Body of pancreas (tissue), 4 donors: ENCODE data around the gene NR3C1. TPM values are rescaled to one million over a fixed set of nuclear protein-coding genes. Genes with fewer than 3 reads are reported as not detected.

Experiments used
- ATAC-seq: fragments of 150-250 bp; one replicate; pipeline ENCODE4 v1.9.1; 2016
- DNase-seq, 4 donors: peaks; one replicate each; pipeline ENCODE4 v3.0.0-alpha.2; 2019
- H3K27ac ChIP-seq, 4 donors: fragments of 200-600 bp; sonication (generic); 1 replicate in 3 of 4; 2 replicates in 1 of 4; pipeline versions ENCODE4 v1.5.1 to v1.6.1; 2016 to 2019; ENCODE audit warnings: mild to moderate bottlenecking in 1 of 4, mixed read lengths in 1 of 4, moderate library complexity in 1 of 4
- H3K27me3 ChIP-seq, 2 donors: fragments of 200-600 bp; sonication (generic); one replicate each; pipeline ENCODE4 v1.6.0; 2016; ENCODE audit warnings: mild to moderate bottlenecking in 1 of 2
- H3K36me3 ChIP-seq, 2 donors: fragments of 200-600 bp; sonication (generic); replicated peaks in 1 of 2; 2 replicates each; pipeline ENCODE4 v1.5.1; 2016; ENCODE audit warnings: low read depth in 2 of 2; ENCODE audit not compliant: insufficient read depth in 1 of 2
- H3K4me1 ChIP-seq: fragments of 200-600 bp; sonication (generic); one replicate; pipeline ENCODE4 v1.6.0; 2016
- H3K4me3 ChIP-seq, 2 donors: fragments of 200-600 bp; sonication (generic); 1 replicate in 1 of 2; 2 replicates in 1 of 2; pipeline ENCODE4 v1.5.1; 2016 to 2019
- H3K9me3 ChIP-seq, 3 donors: fragments of 200-600 bp; sonication (generic); 1 replicate in 2 of 3; 2 replicates in 1 of 3; pipeline ENCODE4 v1.5.1; 2016
- POLR2A ChIP-seq, 3 donors: fragments of 450-650 bp; IDR thresholded peaks; one replicate each; pipeline ENCODE4 v1.6.1; 2016; ENCODE audit warnings: antibody characterized with exemption in 3 of 3, mild to moderate bottlenecking in 2 of 3
- WGBS, 2 donors: methylation state at CpG; one replicate each; pipeline ENCODE4 v1.1.5; 2017; 5-methylcytosine and 5-hydroxymethylcytosine counted together
- intact Hi-C: fragments of 100-400 bp; cut with DNase I; formaldehyde crosslinking; loops from one replicate; pipeline ENCODE4 v1.15.1; 2023
- total RNA-seq, 2 donors: library from RNA; depleted of rRNA; stranded (reverse); fragments of >200 nt; gene quantifications; one replicate each; pipeline ENCODE4 v1.1.0, GENCODE V29; 2016
- TF ChIP-seq, protein P1 (sequence below), 7 experiments: fragments of 450-650 bp in 4 of 7; fragments of 200-600 bp in 3 of 7; sonication (generic) in 3 of 7; IDR thresholded peaks; one replicate each; pipeline ENCODE4 v1.5.1; 2016 to 2019; ENCODE audit warnings: antibody characterized with exemption in 7 of 7

Gene NR3C1
- total RNA-seq, 2 donors from 2014 or later: 18.5 to 25.2 TPM

DNA sequence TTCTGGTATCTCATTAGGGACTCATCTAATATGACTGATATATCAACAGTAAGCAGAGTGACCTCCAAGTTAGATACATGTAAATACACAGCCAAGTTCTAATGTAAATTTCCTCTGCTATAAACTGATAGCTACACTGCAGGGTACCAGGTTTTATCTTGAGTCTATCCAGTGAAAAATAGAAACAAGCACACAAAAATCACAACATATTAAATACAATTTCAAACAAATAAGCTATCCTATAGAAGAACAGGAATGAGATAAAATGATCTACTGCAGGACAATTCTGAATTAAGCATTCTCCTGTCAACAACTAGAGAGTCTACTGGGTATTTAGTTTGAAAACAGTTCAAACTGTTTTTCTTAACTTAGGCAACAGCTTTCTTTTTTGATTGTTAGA is 42.7 kb downstream of the NR3C1 start:
- no peaks in the 10 kb centered on the region for H3K9me3 ChIP-seq
- H3K4me1 ChIP-seq: peaks cover 26% of the 10 kb centered on the region
- no peaks in the 10 kb centered on the region for H3K27me3 ChIP-seq
- no peak for DNase-seq
- H3K27ac ChIP-seq: no peak overlapping the region
- TF ChIP-seq, protein P1, sequence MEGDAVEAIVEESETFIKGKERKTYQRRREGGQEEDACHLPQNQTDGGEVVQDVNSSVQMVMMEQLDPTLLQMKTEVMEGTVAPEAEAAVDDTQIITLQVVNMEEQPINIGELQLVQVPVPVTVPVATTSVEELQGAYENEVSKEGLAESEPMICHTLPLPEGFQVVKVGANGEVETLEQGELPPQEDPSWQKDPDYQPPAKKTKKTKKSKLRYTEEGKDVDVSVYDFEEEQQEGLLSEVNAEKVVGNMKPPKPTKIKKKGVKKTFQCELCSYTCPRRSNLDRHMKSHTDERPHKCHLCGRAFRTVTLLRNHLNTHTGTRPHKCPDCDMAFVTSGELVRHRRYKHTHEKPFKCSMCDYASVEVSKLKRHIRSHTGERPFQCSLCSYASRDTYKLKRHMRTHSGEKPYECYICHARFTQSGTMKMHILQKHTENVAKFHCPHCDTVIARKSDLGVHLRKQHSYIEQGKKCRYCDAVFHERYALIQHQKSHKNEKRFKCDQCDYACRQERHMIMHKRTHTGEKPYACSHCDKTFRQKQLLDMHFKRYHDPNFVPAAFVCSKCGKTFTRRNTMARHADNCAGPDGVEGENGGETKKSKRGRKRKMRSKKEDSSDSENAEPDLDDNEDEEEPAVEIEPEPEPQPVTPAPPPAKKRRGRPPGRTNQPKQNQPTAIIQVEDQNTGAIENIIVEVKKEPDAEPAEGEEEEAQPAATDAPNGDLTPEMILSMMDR (IDR thresholded peaks at IDR 0.05): no peak
- TF ChIP-seq POLR2A (IDR thresholded peaks at IDR 0.05): no peak
- H3K36me3 ChIP-seq: no peaks in the 10 kb centered on the region
- ATAC-seq: no peak
- intact Hi-C loops: no loop called here
- no peak overlapping the region for H3K4me3 ChIP-seq

DNA sequence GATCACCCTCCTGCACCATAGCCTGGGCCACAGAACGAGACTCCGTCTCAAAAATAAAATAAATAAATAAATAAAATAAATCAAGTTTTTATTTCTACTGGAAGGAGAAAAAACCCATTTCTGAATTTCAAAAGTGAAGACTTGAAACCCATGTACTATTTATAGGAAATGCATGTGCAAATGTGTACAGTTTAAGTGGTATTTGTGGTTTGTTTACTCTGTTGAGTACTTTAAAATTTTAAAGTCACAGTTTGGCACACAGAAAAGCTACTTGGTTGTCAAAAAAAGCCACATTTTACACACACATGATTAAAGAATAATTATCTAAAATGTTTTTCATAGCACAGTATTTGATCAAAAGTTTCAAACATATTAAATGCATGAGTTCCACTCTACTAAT is 43.6 kb downstream of the NR3C1 start:
- no peak for TF ChIP-seq POLR2A (IDR thresholded peaks at IDR 0.05)
- TF ChIP-seq, protein P1 (IDR thresholded peaks at IDR 0.05): no peak
- intact Hi-C loops: no loop called here

DNA sequence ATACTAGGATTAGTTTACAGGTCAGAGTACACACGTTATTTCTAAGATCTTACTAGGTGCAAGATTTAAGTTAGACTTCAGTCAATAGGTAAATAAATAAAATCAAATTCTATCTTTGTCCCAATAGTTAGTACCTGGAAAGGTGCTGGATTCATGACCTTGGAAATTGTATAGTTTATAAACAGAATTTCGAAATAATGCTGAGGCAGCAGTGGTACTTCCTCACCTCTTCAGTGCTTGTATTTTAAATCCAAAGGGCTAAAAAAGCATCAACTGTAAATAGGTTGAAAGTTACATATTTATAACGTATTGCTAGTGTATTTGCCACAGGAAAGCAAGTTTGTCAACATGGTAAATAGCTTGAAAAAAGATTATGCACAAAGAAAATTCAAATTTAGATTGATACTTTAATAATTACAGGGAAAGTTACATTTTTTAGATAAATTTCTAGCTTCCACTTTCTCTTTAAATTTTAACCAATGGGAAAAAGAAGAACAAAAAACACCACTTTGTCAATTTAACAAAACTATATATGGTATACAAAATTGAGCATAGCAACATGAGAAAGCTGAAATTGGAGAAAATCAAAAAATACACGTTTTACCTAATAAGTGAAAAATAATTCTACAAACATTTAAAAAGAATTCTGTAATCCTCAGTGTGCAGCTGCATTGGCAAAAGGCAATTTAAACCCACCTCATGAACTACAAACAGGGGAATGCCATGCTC is 46.5 kb downstream of the NR3C1 start:
- H3K36me3 ChIP-seq: no peaks in the 10 kb centered on the region
- H3K4me3 ChIP-seq: no peak overlapping the region
- H3K27me3 ChIP-seq: no peaks in the 10 kb centered on the region
- DNase-seq (no peak), ATAC-seq (no peak)
- intact Hi-C loops: no loop called here
- H3K9me3 ChIP-seq: no peaks in the 10 kb centered on the region
- H3K4me1 ChIP-seq: peaks cover 38% of the 10 kb centered on the region
- no peak for TF ChIP-seq POLR2A (IDR thresholded peaks at IDR 0.05)
- TF ChIP-seq, protein P1 (IDR thresholded peaks at IDR 0.05): no peak
- WGBS, 2 donors: 34% methylated on average over 4 of the region's 4 CpGs
- H3K27ac ChIP-seq: no peak overlapping the region

More for the DNA sequence above, 43.6 kb downstream of the NR3C1 start:
- 90 to 97% methylated on average over 2 of the region's 2 CpGs for WGBS, 2 donors
- Histone ChIP-seq H3K36me3 (no peaks in the 10 kb centered on the region), H3K27ac (no peak overlapping the region), H3K4me3 (no peak overlapping the region), H3K27me3 (no peaks in the 10 kb centered on the region), H3K4me1 (peaks cover 30% of the 10 kb centered on the region), H3K9me3 (no peaks in the 10 kb centered on the region)
- DNase-seq: no peak
- no peak for ATAC-seq

DNA sequence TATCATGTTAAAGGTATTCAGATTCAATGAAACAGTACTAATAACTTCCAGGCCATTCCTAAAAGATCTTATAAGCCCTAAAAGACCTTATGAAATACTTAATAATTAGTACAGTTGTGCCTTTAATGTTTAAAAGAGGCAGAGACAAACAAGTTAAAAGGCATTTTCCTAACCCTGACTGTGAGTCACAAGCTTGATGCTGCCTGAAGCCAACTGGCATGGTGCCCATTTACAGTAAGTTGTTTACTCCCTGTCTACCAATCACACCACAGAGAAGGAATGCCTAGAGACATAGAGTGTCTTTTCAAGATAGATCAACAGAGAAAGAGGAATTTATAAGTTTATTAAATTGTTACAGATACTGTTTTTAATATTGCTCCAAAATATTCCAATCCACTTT is 47.8 kb downstream of the NR3C1 start:
- Histone ChIP-seq H3K9me3 (no peaks in the 10 kb centered on the region), H3K36me3 (no peaks in the 10 kb centered on the region), H3K27me3 (no peaks in the 10 kb centered on the region), H3K27ac (no peak overlapping the region), H3K4me1 (peaks cover 41% of the 10 kb centered on the region), H3K4me3 (no peak overlapping the region)
- TF ChIP-seq, protein P1 (IDR thresholded peaks at IDR 0.05): no peak
- TF ChIP-seq POLR2A (IDR thresholded peaks at IDR 0.05): no peak
- ATAC-seq (no peak), DNase-seq (peak; percentile 56 to 78 (median 74))
- intact Hi-C loops: no loop called here

DNA sequence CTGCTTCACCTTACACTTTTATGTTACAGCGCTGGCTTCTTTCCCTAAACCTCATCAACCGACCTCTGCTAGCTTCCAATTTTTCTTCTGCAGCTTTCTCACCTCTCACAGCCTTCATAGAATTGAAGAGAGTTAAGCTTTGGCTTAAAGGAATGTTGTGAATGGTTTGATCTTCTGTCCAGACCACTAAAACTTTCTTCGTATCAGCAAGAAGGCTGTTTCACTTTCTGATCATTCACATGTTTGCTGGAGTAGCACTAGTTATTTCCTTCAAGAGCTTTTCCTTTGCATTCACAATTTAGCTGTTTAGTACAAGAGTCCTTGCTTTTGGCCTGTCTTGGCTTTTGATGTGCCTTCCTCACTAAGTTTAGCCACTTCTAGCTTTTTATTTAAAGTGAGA is 49.5 kb downstream of the NR3C1 start:
- no peak overlapping the region for H3K27ac ChIP-seq
- H3K9me3 ChIP-seq: no peaks in the 10 kb centered on the region
- TF ChIP-seq, protein P1 (IDR thresholded peaks at IDR 0.05): no peak
- no peak for TF ChIP-seq POLR2A (IDR thresholded peaks at IDR 0.05)
- H3K4me1 ChIP-seq: peaks cover 45% of the 10 kb centered on the region
- intact Hi-C loops: no loop called here
- no peaks in the 10 kb centered on the region for H3K36me3 ChIP-seq
- H3K4me3 ChIP-seq: no peak overlapping the region
- ATAC-seq: no peak
- no peak for DNase-seq
- 71 to 89% methylated on average over 3 of the region's 3 CpGs for WGBS, 2 donors
- no peaks in the 10 kb centered on the region for H3K27me3 ChIP-seq
